ENCODE results near the gene CD6. TPM values are rescaled to one million over a fixed set of nuclear protein-coding genes. Genes with fewer than 3 reads are reported as not detected.

Gene CD6
- total and polyA plus RNA-seq, 2 of the 8 experiments (the other 6 are each of a cell fraction or from before 2014, with no cell fraction given): 0.03 TPM; not detected in 1

DNA sequence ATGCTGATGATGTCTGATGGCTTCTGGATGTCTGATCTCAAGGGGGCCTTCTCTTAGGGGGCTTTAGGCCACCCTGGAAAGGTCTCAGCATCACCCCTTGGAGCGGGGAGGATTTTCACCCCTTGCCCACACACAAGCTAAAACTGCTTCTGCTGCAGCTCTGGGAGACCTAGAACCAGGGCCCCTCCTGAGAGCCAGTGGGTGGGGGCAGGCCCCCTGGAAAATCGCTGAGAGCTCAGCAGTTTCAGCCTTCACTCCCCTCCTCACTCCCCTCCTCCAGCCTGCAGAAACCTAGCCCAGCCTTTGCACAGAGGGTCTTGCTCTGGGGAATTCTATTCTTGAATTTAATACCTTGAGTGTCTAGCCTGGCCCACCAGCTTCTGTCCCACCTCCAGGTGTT is 17.2 kb downstream of the CD6 start:
- no peak overlapping the region for H4K91ac ChIP-seq (replicated peaks; ENCODE audit: insufficient read length, low read length)
- no peak overlapping the region for H2BK15ac ChIP-seq (ENCODE audit: low read length)
- 100% methylated on average over 1 of the region's 2 CpGs; no CpG with 5 or more reads in 1 of the 2 experiments for WGBS, 2 experiments (ENCODE audit: extremely low coverage in 1 of 2, insufficient coverage in 1 of 2, insufficient read length in 1 of 2, insufficient replicate concordance in 2 of 2, low coverage in 1 of 2, low lambda C conversion rate in 2 of 2, missing lambda C conversion rate in 1 of 2)
- no peak overlapping the region for H3K23ac ChIP-seq (ENCODE audit: insufficient read length)
- H3K4me3 ChIP-seq (ENCODE audit: extremely low read depth in 1 of 4, insufficient read depth in 2 of 4, low read depth in 3 of 4, low read length in 4 of 4): no peak overlapping the region
- H2BK20ac ChIP-seq (ENCODE audit: low read length): no peak overlapping the region
- DNase-seq (ENCODE audit: low read depth in 1 of 2, low spot score in 2 of 2): no peak
- no peak overlapping the region for H4K5ac ChIP-seq (ENCODE audit: insufficient read length, low read depth, low read length)
- H3K4ac ChIP-seq (replicated peaks; ENCODE audit: insufficient read length, low read depth, low read length): no peak overlapping the region
- no peak overlapping the region for H2BK5ac ChIP-seq (ENCODE audit: low read depth, low read length)
- H3K9ac ChIP-seq (replicated peaks in 1 of 4; ENCODE audit: extremely low read depth in 1 of 4, low read depth in 3 of 4, low read length in 3 of 4): no peak overlapping the region
- H4K20me1 ChIP-seq (replicated peaks in 1 of 2; ENCODE audit: control insufficient read depth in 1 of 2, insufficient read depth in 2 of 2, low read length in 2 of 2): peaks cover 0 to 2% of the 10 kb centered on the region in 2 experiments
- no peak for FAIRE-seq
- H3K27ac ChIP-seq (ENCODE audit: low read depth, low read length): no peak overlapping the region
- H2BK120ac ChIP-seq (replicated peaks; ENCODE audit: low read depth, low read length): no peak overlapping the region
- H3K18ac ChIP-seq (ENCODE audit: extremely low read depth, low read length): no peak overlapping the region
- no peaks in the 10 kb centered on the region for H3K79me1 ChIP-seq (ENCODE audit: low read depth, low read length)
- H3K27me3 ChIP-seq (replicated peaks in 1 of 4; ENCODE audit: control insufficient read depth in 3 of 4, extremely low read depth in 1 of 4, insufficient read depth in 3 of 4, low read length in 3 of 4): peaks cover 0 to 3% (median 0%) of the 10 kb centered on the region in 4 experiments; a peak in 1 of 7 replicates
- H4K8ac ChIP-seq (ENCODE audit: extremely low read depth, insufficient read depth, low read length): no peak overlapping the region
- H3K56ac ChIP-seq (replicated peaks; ENCODE audit: insufficient read length, low read depth, low read length): no peak overlapping the region
- no peaks in the 10 kb centered on the region for H3K9me3 ChIP-seq (ENCODE audit: insufficient read depth in 2 of 2, low read depth in 1 of 2, low read length in 1 of 2)
- H3K14ac ChIP-seq (ENCODE audit: insufficient read length): no peak overlapping the region
- H3K4me1 ChIP-seq (replicated peaks in 1 of 4; ENCODE audit: control insufficient read depth in 3 of 4, insufficient read depth in 4 of 4, low read length in 3 of 4): no peaks in the 10 kb centered on the region
- no peak overlapping the region for H2AFZ ChIP-seq (ENCODE audit: low read length)
- H2AK5ac ChIP-seq (ENCODE audit: low read depth, low read length): no peak overlapping the region
- POLR2A ChIA-PET (ENCODE audit: partially characterized antibody): no interaction called here
- H2BK12ac ChIP-seq (ENCODE audit: low read depth, low read length): no peak overlapping the region
- no peaks in the 10 kb centered on the region for H3K79me2 ChIP-seq (ENCODE audit: control insufficient read depth in 1 of 2, insufficient read depth in 2 of 2, low read length in 2 of 2)
- H3K36me3 ChIP-seq (ENCODE audit: control insufficient read depth in 2 of 4, insufficient read depth in 4 of 4, low read length in 3 of 4): no peaks in the 10 kb centered on the region
- H3K23me2 ChIP-seq (ENCODE audit: low read depth, low read length): peaks cover 2% of the 10 kb centered on the region; the same call in 1 of the 2 replicates
- no peak overlapping the region for H3K4me2 ChIP-seq (ENCODE audit: insufficient read depth in 1 of 2, low read depth in 2 of 2, low read length in 2 of 2)
- CTCF ChIA-PET (ENCODE audit: partially characterized antibody): interaction anchor here (1.5 kb wide), 2 partner anchors 9 to 10 kb away, joined by 3 read pairs; no protein-coding TSS in a partner anchor
- no peak for TF ChIP-seq RNF2 (IDR thresholded peaks at IDR 0.05; ENCODE audit: borderline replicate concordance, low read depth, low read length, missing control alignments, poor library complexity, severe bottlenecking)
- TF ChIP-seq RXRA (IDR thresholded peaks at IDR 0.05; ENCODE audit: insufficient read depth, low read depth, low read length): no peak
- no peak for TF ChIP-seq JUN (IDR thresholded peaks at IDR 0.05; ENCODE audit: low read depth, low read length)

All from H1 (cell line).